GM21529 (cell line): ENCODE data around the gene STARD5.
A peak's percentile ranks its signal among the peaks of the same experiment; 100 is the strongest.
"Not testable (repeated sequence)": the region's sequence is repeated elsewhere in the genome, so short reads cannot be mapped to it uniquely, and the experiment has no call there.

Source experiments
- ATAC-seq: cut with Tn5 transposase; IDR thresholded peaks from one replicate; pipeline ENCODE4 v1.9.1; 2021; ENCODE audit not compliant: unreplicated experiment

STARD5 gene

GRCh38 chr15:81337713-81338157 is 13.8 kb upstream of the STARD5 start:
- no peak for ATAC-seq

- ATAC-seq = no peak
These were observed 13.3 kb upstream of the STARD5 start for GRCh38 chr15:81337241-81337640.

- ATAC-seq = peak; percentile 53
These were observed 12.6 kb upstream of the STARD5 start for GRCh38 chr15:81336568-81336967.

- no peak for ATAC-seq
These were observed 11.7 kb upstream of the STARD5 start for GRCh38 chr15:81335631-81336030.

GRCh38 chr15:81334768-81335435 is 11.0 kb upstream of the STARD5 start:
- ATAC-seq = no peak

GRCh38 chr15:81333363-81333762 is 9.4 kb upstream of the STARD5 start:
- ATAC-seq = no peak

- no peak for ATAC-seq
These were observed 8.4 kb upstream of the STARD5 start for GRCh38 chr15:81332326-81332725.

GRCh38 chr15:81331600-81331999 is 7.7 kb upstream of the STARD5 start:
- no peak for ATAC-seq

- not testable (repeated sequence) for ATAC-seq
These were observed 7.2 kb upstream of the STARD5 start for GRCh38 chr15:81331141-81331540.

GRCh38 chr15:81330366-81331090 is 6.6 kb upstream of the STARD5 start:
- no peak for ATAC-seq

GRCh38 chr15:81329446-81329845 is 5.5 kb upstream of the STARD5 start:
- no peak for ATAC-seq

- no peak for ATAC-seq
These were observed 3.6 kb upstream of the STARD5 start for GRCh38 chr15:81327516-81327915.

- no peak for ATAC-seq
These were observed 2.7 kb upstream of the STARD5 start for GRCh38 chr15:81326466-81327212.

- ATAC-seq = peak; percentile 17
These were observed 390 bp downstream of the STARD5 start for GRCh38 chr15:81323559-81323943.

GRCh38 chr15:81322676-81323253 is 1.2 kb downstream of the STARD5 start:
- ATAC-seq = no peak

GRCh38 chr15:81321667-81322066 is 2.3 kb downstream of the STARD5 start:
- no peak for ATAC-seq

- no peak for ATAC-seq
These were observed 6.3 kb downstream of the STARD5 start for GRCh38 chr15:81317642-81318017.

- no peak for ATAC-seq
These were observed 7.7 kb downstream of the STARD5 start for GRCh38 chr15:81316267-81316666.

- no peak for ATAC-seq
These were observed 8.3 kb downstream of the STARD5 start for GRCh38 chr15:81315452-81316175.

- ATAC-seq = no peak
These were observed 9.6 kb downstream of the STARD5 start for GRCh38 chr15:81314378-81314777.

GRCh38 chr15:81313686-81314085 is 10.3 kb downstream of the STARD5 start:
- ATAC-seq = no peak
